Ecto neural progenitor cell (in vitro differentiated cells): ENCODE data around the gene ARAP2.

Experiments
- DNase-seq: peaks from one replicate; pipeline ENCODE4 v3.0.0-alpha.2; 2018; ENCODE audit warnings: low spot score

ARAP2 gene

GRCh38 chr4:36128689-36129088, 115.6 kb downstream of the ARAP2 start:
- DNase-seq = no peak

DNA sequence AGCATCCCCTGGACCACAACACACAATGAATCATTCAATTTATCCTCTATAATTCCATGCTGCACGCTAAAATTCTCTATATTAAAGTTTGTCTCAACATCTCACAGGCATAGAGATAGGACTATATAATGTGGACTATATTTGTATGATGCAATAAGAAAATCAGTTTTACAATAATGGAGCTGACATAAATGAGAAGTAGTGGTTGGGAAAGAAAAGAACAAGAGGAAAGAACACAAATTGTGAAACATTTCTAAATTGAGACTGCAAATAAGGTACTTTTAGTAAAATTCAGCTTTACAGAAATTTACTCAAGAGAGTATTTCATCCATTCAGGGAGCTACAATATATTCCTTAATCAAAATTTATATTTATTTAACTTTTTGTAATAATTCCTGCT, 120.4 kb downstream of the ARAP2 start:
- no peak for DNase-seq

GRCh38 chr4:36115312-36115711, 129.0 kb downstream of the ARAP2 start:
- DNase-seq = no peak

GRCh38 chr4:36111172-36111571, 133.1 kb downstream of the ARAP2 start:
- no peak for DNase-seq

- DNase-seq = no peak
Measured at GRCh38 chr4:36099509-36099908, 144.8 kb downstream of the ARAP2 start.

- DNase-seq = no peak
Measured at GRCh38 chr4:36094995-36095394, 149.3 kb downstream of the ARAP2 start.

DNA sequence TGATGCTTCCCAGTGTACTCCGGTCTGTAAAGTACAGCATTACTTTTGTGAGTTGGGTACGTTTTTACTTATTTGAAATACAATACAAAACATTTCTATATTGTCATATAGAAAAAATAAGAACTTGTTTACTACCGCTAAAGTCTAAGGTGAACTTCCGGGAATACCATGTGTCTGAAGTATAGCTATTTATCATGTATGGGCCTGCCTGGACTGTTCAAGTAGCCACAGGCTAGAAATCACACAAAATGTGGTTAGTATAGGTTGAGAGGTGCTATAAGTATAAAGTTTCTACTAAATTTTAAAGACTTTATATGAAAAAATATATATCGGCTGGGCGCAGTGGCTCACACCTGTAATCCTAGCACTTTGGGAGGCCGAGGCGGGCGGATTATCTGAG, 152.3 kb downstream of the ARAP2 start:
- no peak for DNase-seq

GRCh38 chr4:36088542-36088941, 155.8 kb downstream of the ARAP2 start:
- DNase-seq = no peak

GRCh38 chr4:36086261-36086786, 158.0 kb downstream of the ARAP2 start:
- no peak for DNase-seq

DNA sequence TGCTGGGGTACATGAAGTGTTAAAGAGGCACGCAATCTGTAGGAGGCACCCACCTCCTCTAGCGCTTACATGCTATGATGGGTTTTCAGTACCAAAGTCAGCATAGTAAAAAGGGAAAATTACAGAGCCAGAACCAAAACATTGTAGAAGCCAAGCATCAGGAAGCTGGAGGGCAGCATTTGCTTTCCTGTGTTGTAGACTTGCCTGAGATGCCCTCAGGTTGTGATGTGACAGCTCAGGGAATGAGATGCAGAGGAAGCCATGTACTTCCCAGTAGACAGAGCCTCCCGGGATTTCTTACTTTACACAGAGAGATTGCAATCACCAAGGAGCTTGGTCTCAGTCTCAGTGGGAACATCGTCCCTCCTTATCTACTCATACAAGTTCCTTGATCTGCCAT, 161.5 kb downstream of the ARAP2 start:
- DNase-seq = no peak

DNA sequence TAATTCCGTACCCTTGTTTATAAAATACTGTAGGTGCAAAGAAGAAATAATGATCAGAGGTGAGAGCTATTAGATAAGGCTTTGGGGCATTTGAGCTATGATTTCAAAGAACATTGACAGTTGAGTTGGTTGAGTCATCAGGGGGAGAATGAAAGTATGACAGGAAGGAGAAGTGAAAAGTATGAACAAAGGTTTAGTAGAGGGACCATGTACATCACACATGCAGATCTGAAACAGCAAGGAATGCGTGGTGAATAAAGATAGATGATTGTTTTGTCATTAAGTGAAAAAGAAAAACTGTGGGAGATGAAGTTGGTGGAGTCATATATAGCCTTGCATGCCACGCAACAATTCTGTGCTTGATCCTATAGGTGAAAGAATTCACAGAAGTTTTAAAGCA, 163.1 kb downstream of the ARAP2 start:
- DNase-seq = no peak

- DNase-seq = no peak
Measured at GRCh38 chr4:36079666-36080065, 164.6 kb downstream of the ARAP2 start.

DNA sequence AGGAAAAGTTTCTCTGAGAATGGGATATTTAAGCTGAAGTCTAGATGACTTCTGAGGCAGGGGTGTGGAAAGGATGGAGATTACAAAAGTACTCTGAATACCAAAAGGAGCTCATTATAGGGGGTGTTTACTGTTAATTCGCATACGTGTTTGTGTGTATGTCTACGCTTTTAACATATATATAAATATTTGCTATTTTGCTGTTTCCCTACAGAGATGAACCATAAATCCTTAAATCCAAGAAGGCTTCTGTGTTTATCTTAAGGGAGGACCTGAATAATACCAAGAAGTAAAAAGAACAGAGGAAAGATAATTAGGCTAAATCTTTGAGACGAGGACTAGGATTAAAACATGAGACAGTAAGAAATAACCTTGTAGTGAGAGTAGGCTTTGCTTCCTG, 166.0 kb downstream of the ARAP2 start:
- no peak for DNase-seq

- DNase-seq = no peak
Measured at GRCh38 chr4:36072529-36072928, 171.8 kb downstream of the ARAP2 start.

- DNase-seq = no peak
Measured at GRCh38 chr4:36067116-36067515, 177.2 kb downstream of the ARAP2 start.

GRCh38 chr4:36065274-36065871, 178.9 kb downstream of the ARAP2 start:
- no peak for DNase-seq

GRCh38 chr4:36064117-36064516, 180.2 kb downstream of the ARAP2 start:
- DNase-seq = no peak

GRCh38 chr4:36056136-36056535, 188.2 kb downstream of the ARAP2 start:
- DNase-seq = no peak

DNA sequence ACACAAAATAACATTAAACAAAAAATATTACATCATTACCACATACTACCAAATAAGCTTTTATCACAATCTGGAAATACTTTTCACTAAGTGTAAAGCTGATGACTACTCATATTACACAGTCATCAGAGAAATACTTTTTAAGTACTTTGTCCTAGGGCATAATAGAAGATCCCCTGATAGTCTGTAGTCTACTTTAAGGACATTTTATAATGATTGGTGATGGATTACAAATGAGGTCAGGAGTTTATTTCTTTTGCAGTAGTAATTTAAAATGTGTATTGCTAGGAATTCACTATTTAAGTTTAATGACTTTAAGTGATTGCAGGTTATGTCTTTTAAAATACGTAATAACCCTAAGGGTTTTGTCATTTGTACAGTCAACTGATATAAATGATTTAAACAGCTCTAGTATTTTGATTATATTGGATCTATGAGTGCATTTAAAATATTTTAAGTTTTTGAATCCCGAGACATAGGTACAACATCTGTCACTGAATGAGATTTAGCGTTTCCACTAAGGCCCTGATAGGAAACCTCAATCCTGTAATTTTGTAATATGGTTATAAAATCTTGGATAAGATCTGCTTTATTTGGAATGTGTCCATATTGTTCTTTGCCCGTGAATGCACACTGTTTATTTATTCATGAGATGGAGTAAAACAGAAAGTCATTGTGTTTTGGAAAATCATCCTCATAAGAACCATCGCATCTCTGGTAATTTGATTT, 189.5 kb downstream of the ARAP2 start:
- no peak for DNase-seq

- no peak for DNase-seq
Measured at GRCh38 chr4:36053930-36054329, 190.4 kb downstream of the ARAP2 start.

DNA sequence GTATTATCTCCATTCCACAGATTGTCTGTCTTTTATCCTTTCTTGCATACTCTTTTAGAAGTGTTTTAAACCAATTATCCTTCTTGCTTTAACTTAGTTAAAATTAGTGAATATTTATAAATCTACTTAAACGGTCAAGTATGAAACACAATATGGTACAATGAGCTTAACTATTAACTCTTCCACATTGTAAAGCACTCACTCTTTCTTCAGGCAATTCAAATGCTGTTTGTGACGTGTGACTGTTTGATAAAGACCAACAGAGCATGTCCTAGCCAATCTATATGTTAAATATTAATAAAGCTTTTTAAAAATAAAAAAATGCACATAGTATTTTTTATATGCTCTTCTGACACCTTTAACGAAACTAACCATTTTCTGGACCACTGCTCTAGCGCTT, 192.7 kb downstream of the ARAP2 start:
- no peak for DNase-seq

DNA sequence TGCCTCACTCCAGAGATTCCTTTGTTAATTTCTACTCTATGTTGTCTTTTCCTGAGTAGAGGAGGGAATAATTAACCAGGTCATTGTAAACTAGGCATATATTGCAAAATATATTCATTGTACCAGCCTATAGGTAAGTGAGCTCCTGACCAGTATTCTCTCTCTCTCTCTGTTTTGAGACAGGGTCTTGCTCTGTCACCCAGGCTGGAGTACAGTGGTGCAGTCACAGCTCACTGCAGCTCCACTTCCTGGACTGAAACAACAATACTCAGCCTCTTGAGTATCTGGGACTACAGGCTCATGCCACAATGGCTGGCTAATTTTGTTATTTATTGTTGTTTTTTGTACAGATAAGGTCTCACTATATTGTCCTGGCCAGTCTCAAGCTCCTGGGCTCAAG, 198.3 kb downstream of the ARAP2 start:
- no peak for DNase-seq

DNA sequence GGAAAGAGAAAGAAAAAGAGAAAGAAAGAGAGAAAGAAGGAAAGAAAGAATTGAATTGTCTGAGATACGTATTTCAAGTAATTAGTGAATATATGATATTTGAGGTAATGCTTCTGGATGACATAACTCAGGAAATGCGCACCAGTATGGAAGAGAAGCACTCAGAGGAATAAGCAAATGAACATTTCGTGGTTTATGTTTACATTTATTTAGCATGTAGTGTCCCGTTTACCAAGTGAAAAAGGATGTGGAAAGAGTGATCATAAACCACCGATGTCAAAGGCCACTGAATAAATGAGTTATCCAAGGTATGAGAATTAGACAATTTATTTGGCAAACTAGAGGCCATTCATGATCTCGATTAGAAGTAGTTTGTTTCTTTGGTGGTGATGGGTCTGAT, 200.4 kb downstream of the ARAP2 start:
- DNase-seq = no peak

- DNase-seq = no peak
Measured at GRCh38 chr4:36043241-36043640, 201.1 kb downstream of the ARAP2 start.
